Measurements from ENCODE around the gene BTBD18.
"Not testable (repeated sequence)": the region's sequence is repeated elsewhere in the genome, so short reads cannot be mapped to it uniquely, and the experiment has no call there.

Gene BTBD18

GRCh38 chr11:57741132-57742086, 10.2 kb downstream of the BTBD18 start, which contains the start of gene SELENOH:
TSS of gene SELENOH (plus strand) at chr11:57741491. CDS start at chr11:57741596, 105 bp downstream.
- peak; percentile 84 to 87 for DNase-seq (ENCODE audit: low read depth in 2 of 2, low spot score in 1 of 2)

- no peak for DNase-seq (ENCODE audit: low read depth in 2 of 2, low spot score in 1 of 2)
These were observed 15.9 kb downstream of the BTBD18 start for GRCh38 chr11:57735619-57736298.

GRCh38 chr11:57732661-57733060, 19.0 kb downstream of the BTBD18 start:
- no peak for DNase-seq (ENCODE audit: low read depth in 2 of 2, low spot score in 1 of 2)

- no peak for DNase-seq (ENCODE audit: low read depth in 2 of 2, low spot score in 1 of 2)
These were observed 22.1 kb downstream of the BTBD18 start for GRCh38 chr11:57729479-57729878.

GRCh38 chr11:57728829-57729228, 22.8 kb downstream of the BTBD18 start:
- DNase-seq (ENCODE audit: low read depth in 2 of 2, low spot score in 1 of 2), result no peak

GRCh38 chr11:57727185-57727584, 24.4 kb downstream of the BTBD18 start:
- no peak for DNase-seq (ENCODE audit: low read depth in 2 of 2, low spot score in 1 of 2)

- not testable (repeated sequence) for DNase-seq (ENCODE audit: low read depth in 2 of 2, low spot score in 1 of 2)
These were observed 34.9 kb downstream of the BTBD18 start for GRCh38 chr11:57716726-57717125.

- no peak for DNase-seq (ENCODE audit: low read depth in 2 of 2, low spot score in 1 of 2)
These were observed 37.8 kb downstream of the BTBD18 start for GRCh38 chr11:57713835-57714234.

GRCh38 chr11:57712256-57713150, 39.1 kb downstream of the BTBD18 start, which contains the start of gene TMX2:
TSS of gene TMX2 (plus strand) at chr11:57712593. CDS start at chr11:57712619, 26 bp downstream.
- DNase-seq (ENCODE audit: low read depth in 2 of 2, low spot score in 1 of 2), result peak; percentile 69 to 82

- DNase-seq (ENCODE audit: low read depth in 2 of 2, low spot score in 1 of 2), result peak; percentile 53 to 55
These were observed 40.0 kb downstream of the BTBD18 start, which contains the start of gene MED19 for GRCh38 chr11:57711414-57712255. TSS of gene MED19 (minus strand) at chr11:57712215. CDS start at chr11:57712179, 36 bp downstream.

- no peak for DNase-seq (ENCODE audit: low read depth in 2 of 2, low spot score in 1 of 2)
These were observed 41.7 kb downstream of the BTBD18 start for GRCh38 chr11:57709802-57710367.

- not testable (repeated sequence) for DNase-seq (ENCODE audit: low read depth in 2 of 2, low spot score in 1 of 2)
These were observed 46.2 kb downstream of the BTBD18 start for GRCh38 chr11:57705432-57705831.

GRCh38 chr11:57704932-57705331, 46.7 kb downstream of the BTBD18 start:
- DNase-seq (ENCODE audit: low read depth in 2 of 2, low spot score in 1 of 2), result no peak

GRCh38 chr11:57703341-57703740, 48.3 kb downstream of the BTBD18 start:
- no peak for DNase-seq (ENCODE audit: low read depth in 2 of 2, low spot score in 1 of 2)

GRCh38 chr11:57700425-57700824, 51.2 kb downstream of the BTBD18 start:
- DNase-seq (ENCODE audit: low read depth in 2 of 2, low spot score in 1 of 2), result no peak

- no peak for DNase-seq (ENCODE audit: low read depth in 2 of 2, low spot score in 1 of 2)
These were observed 51.8 kb downstream of the BTBD18 start for GRCh38 chr11:57699813-57700212.

- no peak for DNase-seq (ENCODE audit: low read depth in 2 of 2, low spot score in 1 of 2)
These were observed 52.7 kb downstream of the BTBD18 start for GRCh38 chr11:57698843-57699365.
